Measurements from ENCODE around the gene CHPF. TPM values are rescaled to one million over a fixed set of nuclear protein-coding genes. Genes with fewer than 3 reads are reported as not detected.

CHPF gene
- total and polyA plus RNA-seq, 2 donors = 8.5 to 17.5 TPM

GRCh38 chr2:219554350-219554749 lies 10.7 kb upstream of the CHPF start:
- H3K4me1 ChIP-seq (ENCODE audit: control insufficient read depth in 2 of 2, insufficient read depth in 2 of 2, low read length in 2 of 2) = peaks cover 8 to 17% of the 10 kb centered on the region in 2 donors
- H3K9me3 ChIP-seq (ENCODE audit: control insufficient read depth in 2 of 2, insufficient read depth in 1 of 2, low read length in 1 of 2) = peaks cover 1 to 3% of the 10 kb centered on the region in 2 donors
- 98% methylated on average over 15 of the region's 15 CpGs for WGBS
- H3K27ac ChIP-seq (ENCODE audit: low read depth in 1 of 2, low read length in 1 of 2) = no peak overlapping the region
- DNase-seq (ENCODE audit: low read depth in 6 of 9, low spot score in 9 of 9) = no peak
- H3K4me3 ChIP-seq (ENCODE audit: low read length in 2 of 2) = no peak overlapping the region
- H3K36me3 ChIP-seq (ENCODE audit: control insufficient read depth in 2 of 2, insufficient read depth in 2 of 2, low read length in 1 of 2) = no peaks in the 10 kb centered on the region
- H3K27me3 ChIP-seq (ENCODE audit: control insufficient read depth in 2 of 2, insufficient read depth in 1 of 2, low read length in 1 of 2) = peaks cover 39 to 72% of the 10 kb centered on the region in 2 donors

- no peaks in the 10 kb centered on the region for H3K36me3 ChIP-seq (ENCODE audit: control insufficient read depth in 2 of 2, insufficient read depth in 2 of 2, low read length in 1 of 2)
- peaks cover 39 to 78% of the 10 kb centered on the region in 2 donors for H3K27me3 ChIP-seq (ENCODE audit: control insufficient read depth in 2 of 2, insufficient read depth in 1 of 2, low read length in 1 of 2)
- DNase-seq (ENCODE audit: low read depth in 6 of 9, low spot score in 9 of 9) = no peak
- no peak overlapping the region for H3K4me3 ChIP-seq (ENCODE audit: low read length in 2 of 2)
- WGBS = 90% methylated on average over 12 of the region's 12 CpGs
- no peak overlapping the region for H3K27ac ChIP-seq (ENCODE audit: low read depth in 1 of 2, low read length in 1 of 2)
- H3K9me3 ChIP-seq (ENCODE audit: control insufficient read depth in 2 of 2, insufficient read depth in 1 of 2, low read length in 1 of 2) = peaks cover 1 to 3% of the 10 kb centered on the region in 2 donors
- H3K4me1 ChIP-seq (ENCODE audit: control insufficient read depth in 2 of 2, insufficient read depth in 2 of 2, low read length in 2 of 2) = peaks cover 8 to 17% of the 10 kb centered on the region in 2 donors
Measured at GRCh38 chr2:219553463-219553963, 9.9 kb upstream of the CHPF start.

GRCh38 chr2:219553168-219553417 lies 9.5 kb upstream of the CHPF start:
- H3K27me3 ChIP-seq (ENCODE audit: control insufficient read depth in 2 of 2, insufficient read depth in 1 of 2, low read length in 1 of 2) = peaks cover 39 to 79% of the 10 kb centered on the region in 2 donors
- peaks cover 1 to 3% of the 10 kb centered on the region in 2 donors for H3K9me3 ChIP-seq (ENCODE audit: control insufficient read depth in 2 of 2, insufficient read depth in 1 of 2, low read length in 1 of 2)
- no peak overlapping the region for H3K4me3 ChIP-seq (ENCODE audit: low read length in 2 of 2)
- WGBS = 45% methylated on average over 7 of the region's 7 CpGs
- H3K36me3 ChIP-seq (ENCODE audit: control insufficient read depth in 2 of 2, insufficient read depth in 2 of 2, low read length in 1 of 2) = no peaks in the 10 kb centered on the region
- DNase-seq (ENCODE audit: low read depth in 6 of 9, low spot score in 9 of 9) = no peak
- peaks cover 8 to 17% of the 10 kb centered on the region in 2 donors for H3K4me1 ChIP-seq (ENCODE audit: control insufficient read depth in 2 of 2, insufficient read depth in 2 of 2, low read length in 2 of 2)
- H3K27ac ChIP-seq (ENCODE audit: low read depth in 1 of 2, low read length in 1 of 2) = no peak overlapping the region

GRCh38 chr2:219552382-219553167 lies 9.0 kb upstream of the CHPF start:
- peak in 8 of 9 donors; percentile 32 to 77 (median 55) for DNase-seq (ENCODE audit: low read depth in 6 of 9, low spot score in 9 of 9)
- H3K27me3 ChIP-seq (ENCODE audit: control insufficient read depth in 2 of 2, insufficient read depth in 1 of 2, low read length in 1 of 2) = peaks cover 39 to 84% of the 10 kb centered on the region in 2 donors
- peaks cover 8 to 17% of the 10 kb centered on the region in 2 donors for H3K4me1 ChIP-seq (ENCODE audit: control insufficient read depth in 2 of 2, insufficient read depth in 2 of 2, low read length in 2 of 2)
- H3K36me3 ChIP-seq (ENCODE audit: control insufficient read depth in 2 of 2, insufficient read depth in 2 of 2, low read length in 1 of 2) = no peaks in the 10 kb centered on the region
- no peak overlapping the region for H3K27ac ChIP-seq (ENCODE audit: low read depth in 1 of 2, low read length in 1 of 2)
- H3K4me3 ChIP-seq (ENCODE audit: low read length in 2 of 2) = peak overlapping the region; percentile 40 to 71
- whole genome bisulfite sequencing = 3% methylated on average over 99 of the region's 99 CpGs
- H3K9me3 ChIP-seq (ENCODE audit: control insufficient read depth in 2 of 2, insufficient read depth in 1 of 2, low read length in 1 of 2) = peaks cover 3% of the 10 kb centered on the region in 2 donors

GRCh38 chr2:219551441-219552381 lies 8.1 kb upstream of the CHPF start:
- DNase-seq (ENCODE audit: low read depth in 6 of 9, low spot score in 9 of 9) = no peak

GRCh38 chr2:219549619-219550018 lies 6.0 kb upstream of the CHPF start:
- H3K9me3 ChIP-seq (ENCODE audit: control insufficient read depth in 2 of 2, insufficient read depth in 1 of 2, low read length in 1 of 2) = peaks cover 3% of the 10 kb centered on the region in 2 donors
- peaks cover 47 to 93% of the 10 kb centered on the region in 2 donors for H3K27me3 ChIP-seq (ENCODE audit: control insufficient read depth in 2 of 2, insufficient read depth in 1 of 2, low read length in 1 of 2)
- peaks cover 8 to 17% of the 10 kb centered on the region in 2 donors for H3K4me1 ChIP-seq (ENCODE audit: control insufficient read depth in 2 of 2, insufficient read depth in 2 of 2, low read length in 2 of 2)
- no peak overlapping the region for H3K27ac ChIP-seq (ENCODE audit: low read depth in 1 of 2, low read length in 1 of 2)
- DNase-seq (ENCODE audit: low read depth in 6 of 9, low spot score in 9 of 9) = no peak
- WGBS = 93% methylated on average over 9 of the region's 9 CpGs
- no peaks in the 10 kb centered on the region for H3K36me3 ChIP-seq (ENCODE audit: control insufficient read depth in 2 of 2, insufficient read depth in 2 of 2, low read length in 1 of 2)
- H3K4me3 ChIP-seq (ENCODE audit: low read length in 2 of 2) = no peak overlapping the region

More at GRCh38 chr2:219551441-219552381, 8.1 kb upstream of the CHPF start:
- 7% methylated on average over 54 of the region's 54 CpGs for WGBS
- H3K36me3 ChIP-seq (ENCODE audit: control insufficient read depth in 2 of 2, insufficient read depth in 2 of 2, low read length in 1 of 2) = no peaks in the 10 kb centered on the region
- peaks cover 39 to 91% of the 10 kb centered on the region in 2 donors for H3K27me3 ChIP-seq (ENCODE audit: control insufficient read depth in 2 of 2, insufficient read depth in 1 of 2, low read length in 1 of 2)
- peaks cover 8 to 17% of the 10 kb centered on the region in 2 donors for H3K4me1 ChIP-seq (ENCODE audit: control insufficient read depth in 2 of 2, insufficient read depth in 2 of 2, low read length in 2 of 2)
- peak overlapping the region; percentile 40 to 71 for H3K4me3 ChIP-seq (ENCODE audit: low read length in 2 of 2)
- no peak overlapping the region for H3K27ac ChIP-seq (ENCODE audit: low read depth in 1 of 2, low read length in 1 of 2)
- peaks cover 3% of the 10 kb centered on the region in 2 donors for H3K9me3 ChIP-seq (ENCODE audit: control insufficient read depth in 2 of 2, insufficient read depth in 1 of 2, low read length in 1 of 2)

- DNase-seq (ENCODE audit: low read depth in 6 of 9, low spot score in 9 of 9) = no peak
- Histone ChIP-seq H3K27ac (ENCODE audit: low read depth in 1 of 2, low read length in 1 of 2) (no peak overlapping the region), H3K9me3 (ENCODE audit: control insufficient read depth in 2 of 2, insufficient read depth in 1 of 2, low read length in 1 of 2) (peaks cover 3% of the 10 kb centered on the region in 2 donors), H3K4me3 (ENCODE audit: low read length in 2 of 2) (no peak overlapping the region), H3K4me1 (ENCODE audit: control insufficient read depth in 2 of 2, insufficient read depth in 2 of 2, low read length in 2 of 2) (peaks cover 8 to 24% of the 10 kb centered on the region in 2 donors), H3K27me3 (ENCODE audit: control insufficient read depth in 2 of 2, insufficient read depth in 1 of 2, low read length in 1 of 2) (peaks cover 50 to 93% of the 10 kb centered on the region in 2 donors), H3K36me3 (ENCODE audit: control insufficient read depth in 2 of 2, insufficient read depth in 2 of 2, low read length in 1 of 2) (no peaks in the 10 kb centered on the region)
- 96% methylated on average over 18 of the region's 18 CpGs for WGBS
Measured at GRCh38 chr2:219548990-219549389, 5.4 kb upstream of the CHPF start.

- peaks cover 39 to 92% of the 10 kb centered on the region in 2 donors for H3K27me3 ChIP-seq (ENCODE audit: control insufficient read depth in 2 of 2, insufficient read depth in 1 of 2, low read length in 1 of 2)
- H3K9me3 ChIP-seq (ENCODE audit: control insufficient read depth in 2 of 2, insufficient read depth in 1 of 2, low read length in 1 of 2) = peaks cover 2 to 3% of the 10 kb centered on the region in 2 donors
- no peaks in the 10 kb centered on the region for H3K36me3 ChIP-seq (ENCODE audit: control insufficient read depth in 2 of 2, insufficient read depth in 2 of 2, low read length in 1 of 2)
- no peak overlapping the region for H3K4me3 ChIP-seq (ENCODE audit: low read length in 2 of 2)
- DNase-seq (ENCODE audit: low read depth in 6 of 9, low spot score in 9 of 9) = no peak
- no peak overlapping the region for H3K27ac ChIP-seq (ENCODE audit: low read depth in 1 of 2, low read length in 1 of 2)
- H3K4me1 ChIP-seq (ENCODE audit: control insufficient read depth in 2 of 2, insufficient read depth in 2 of 2, low read length in 2 of 2) = peaks cover 8 to 22% of the 10 kb centered on the region in 2 donors
- WGBS = 97% methylated on average over 26 of the region's 26 CpGs
Measured at GRCh38 chr2:219547621-219548020, 4.0 kb upstream of the CHPF start.

Measured in thymus (tissue), 11 donors.